Measurements from ENCODE around the gene FHL3. TPM values are rescaled to one million over a fixed set of nuclear protein-coding genes. Genes with fewer than 3 reads are reported as not detected.
"Not testable (repeated sequence)": the region's sequence is repeated elsewhere in the genome, so short reads cannot be mapped to it uniquely, and the experiment has no call there.

The FHL3 gene
- total RNA-seq, 2 experiments from 2014 or later, result 20.0 to 20.5 TPM

DNA sequence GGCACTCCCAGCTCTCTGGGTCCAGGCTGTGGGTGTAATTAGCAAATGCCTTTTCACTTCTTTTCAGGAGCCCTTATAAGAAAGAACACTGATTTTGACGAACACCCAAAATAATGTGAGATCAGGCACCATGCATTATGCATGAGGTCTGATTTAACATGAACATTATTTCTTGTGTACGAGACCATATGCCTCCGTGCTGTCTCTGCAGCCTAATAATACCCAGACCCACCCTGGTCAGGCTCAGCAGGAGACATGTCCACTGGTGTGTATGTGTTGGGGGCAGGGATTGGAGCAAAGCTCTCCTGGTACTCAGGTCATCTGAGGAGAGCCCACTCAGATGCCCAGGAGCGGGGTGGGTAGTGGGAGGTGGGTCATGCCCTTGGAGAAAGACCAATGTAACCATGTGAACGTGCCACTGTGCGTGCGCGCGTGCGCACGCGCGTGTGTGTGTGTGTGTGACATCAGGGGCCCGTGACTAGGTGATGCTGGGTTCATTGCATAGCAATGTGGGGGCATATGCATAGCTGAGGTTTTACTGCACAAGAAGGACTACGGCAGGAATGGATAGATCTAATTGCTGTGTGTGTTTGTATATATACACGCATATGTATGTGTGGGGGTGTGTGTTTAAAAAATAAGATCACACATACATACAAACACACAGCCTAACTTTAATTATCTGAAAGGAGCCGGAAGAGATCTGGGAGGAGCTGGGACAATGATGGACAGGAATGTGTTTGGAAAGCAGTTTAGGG, 34.2 kb upstream of the FHL3 start:
- CTCF ChIA-PET, result interaction anchor here (1.1 to 1.9 kb wide), 3 partner anchors 12 to 34 kb away, joined by 3 to 4 read pairs (median 3); partner anchors contain the start of gene FHL3
- POLR2A ChIA-PET, result interaction anchor here (1.1 kb wide), 1 partner anchor 9 kb away, joined by 5 read pairs; no protein-coding TSS in a partner anchor

GRCh38 chr1:38038861-38039260, 33.5 kb upstream of the FHL3 start:
- CTCF ChIA-PET, result interaction anchor here (0.6 to 1.2 kb wide), 3 partner anchors 9 to 149 kb away, joined by 3 read pairs; partner anchors contain the start of gene FHL3
- POLR2A ChIA-PET, result interaction anchor here (1.1 kb wide), 1 partner anchor 8 kb away, joined by 5 read pairs; no protein-coding TSS in a partner anchor

- ChIA-PET POLR2A (no interaction called here), CTCF (interaction anchor here (0.7 to 1.0 kb wide), 3 partner anchors 10 to 446 kb away, joined by 3 to 4 read pairs (median 3); no protein-coding TSS in a partner anchor)
These were observed 32.1 kb upstream of the FHL3 start for GRCh38 chr1:38037221-38037939.

GRCh38 chr1:38034871-38035270, 29.6 kb upstream of the FHL3 start:
- ChIA-PET CTCF (no interaction called here), POLR2A (no interaction called here)

- POLR2A ChIA-PET, result interaction anchor here (0.6 kb wide), 1 partner anchor 11 kb away, joined by 9 read pairs; no protein-coding TSS in a partner anchor
- CTCF ChIA-PET, result not testable (repeated sequence)
These were observed 27.7 kb upstream of the FHL3 start for GRCh38 chr1:38032992-38033391.

- CTCF ChIA-PET, result no interaction called here
These were observed 26.2 kb upstream of the FHL3 start for GRCh38 chr1:38031513-38031866.

GRCh38 chr1:38030596-38031512, 25.5 kb upstream of the FHL3 start:
- CTCF ChIA-PET, result interaction anchor here (0.7 to 1.4 kb wide), 5 partner anchors 8 to 804 kb away, joined by 3 to 4 read pairs (median 3); partner anchors contain the start of gene POU3F1
- POLR2A ChIA-PET, result interaction anchor here (0.6 to 1.8 kb wide), 8 partner anchors 8 to 822 kb away, joined by 3 to 8 read pairs (median 4); partner anchors contain the start of gene POU3F1

More at GRCh38 chr1:38031513-38031866, 26.2 kb upstream of the FHL3 start:
- POLR2A ChIA-PET, result no interaction called here

GRCh38 chr1:38029685-38030511, 24.6 kb upstream of the FHL3 start:
- POLR2A ChIA-PET, result interaction anchor here (0.6 to 1.8 kb wide), 8 partner anchors 9 to 823 kb away, joined by 3 to 8 read pairs (median 4); partner anchors contain the start of gene POU3F1
- CTCF ChIA-PET, result interaction anchor here (0.7 to 2.3 kb wide), 7 partner anchors 9 to 805 kb away, joined by 3 to 10 read pairs (median 3); partner anchors contain the start of genes POU3F1 and SF3A3

GRCh38 chr1:38029081-38029681, 23.9 kb upstream of the FHL3 start:
- CTCF ChIA-PET, result interaction anchor here (1.4 to 4.9 kb wide), 3 partner anchors 16 to 39 kb away, joined by 3 to 19 read pairs (median 10); partner anchors contain the start of genes SF3A3 and UTP11
- POLR2A ChIA-PET, result interaction anchor here (1.2 to 1.8 kb wide), 3 partner anchors 18 to 824 kb away, joined by 4 to 8 read pairs (median 4); partner anchors contain the start of gene POU3F1

- POLR2A ChIA-PET, result interaction anchor here (1.1 to 1.6 kb wide), 2 partner anchors 17 to 19 kb away, joined by 5 read pairs; partner anchors contain the start of gene UTP11
- CTCF ChIA-PET, result interaction anchor here (1.1 to 4.9 kb wide), 6 partner anchors 11 to 42 kb away, joined by 3 to 27 read pairs (median 10); partner anchors contain the start of genes SF3A3 and UTP11
These were observed 23.4 kb upstream of the FHL3 start for GRCh38 chr1:38028671-38029070.

DNA sequence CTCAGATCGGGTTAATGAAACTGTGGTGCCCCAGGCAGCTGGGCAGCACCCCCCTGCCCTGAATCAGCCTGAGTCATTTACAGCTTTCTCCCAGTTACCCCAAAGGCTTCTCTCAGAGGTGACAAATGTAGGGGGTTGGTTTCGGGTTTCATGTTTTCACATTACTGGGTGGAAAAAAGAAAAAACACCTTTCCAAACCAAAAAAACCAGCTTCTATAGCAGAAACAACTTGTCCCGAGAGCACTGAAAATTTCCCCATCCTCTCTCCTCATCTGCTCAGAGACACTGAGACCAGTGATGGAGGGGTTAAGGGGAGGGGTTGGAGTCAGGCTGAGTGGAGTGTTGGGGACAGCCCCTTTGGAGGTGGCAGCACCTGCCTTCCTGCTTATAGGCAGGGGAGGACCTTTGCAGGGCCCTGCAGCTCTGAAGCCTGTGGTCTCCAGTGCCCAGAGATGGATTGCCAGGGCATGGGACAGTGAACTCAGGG, 22.8 kb upstream of the FHL3 start:
- ChIA-PET POLR2A (interaction anchor here (0.6 to 1.6 kb wide), 5 partner anchors 16 to 825 kb away, joined by 4 to 5 read pairs (median 5); partner anchors contain the start of genes SF3A3 and UTP11), CTCF (interaction anchor here (0.6 to 4.9 kb wide), 9 partner anchors 12 to 231 kb away, joined by 3 to 27 read pairs (median 4); partner anchors contain the start of genes SF3A3 and UTP11)

DNA sequence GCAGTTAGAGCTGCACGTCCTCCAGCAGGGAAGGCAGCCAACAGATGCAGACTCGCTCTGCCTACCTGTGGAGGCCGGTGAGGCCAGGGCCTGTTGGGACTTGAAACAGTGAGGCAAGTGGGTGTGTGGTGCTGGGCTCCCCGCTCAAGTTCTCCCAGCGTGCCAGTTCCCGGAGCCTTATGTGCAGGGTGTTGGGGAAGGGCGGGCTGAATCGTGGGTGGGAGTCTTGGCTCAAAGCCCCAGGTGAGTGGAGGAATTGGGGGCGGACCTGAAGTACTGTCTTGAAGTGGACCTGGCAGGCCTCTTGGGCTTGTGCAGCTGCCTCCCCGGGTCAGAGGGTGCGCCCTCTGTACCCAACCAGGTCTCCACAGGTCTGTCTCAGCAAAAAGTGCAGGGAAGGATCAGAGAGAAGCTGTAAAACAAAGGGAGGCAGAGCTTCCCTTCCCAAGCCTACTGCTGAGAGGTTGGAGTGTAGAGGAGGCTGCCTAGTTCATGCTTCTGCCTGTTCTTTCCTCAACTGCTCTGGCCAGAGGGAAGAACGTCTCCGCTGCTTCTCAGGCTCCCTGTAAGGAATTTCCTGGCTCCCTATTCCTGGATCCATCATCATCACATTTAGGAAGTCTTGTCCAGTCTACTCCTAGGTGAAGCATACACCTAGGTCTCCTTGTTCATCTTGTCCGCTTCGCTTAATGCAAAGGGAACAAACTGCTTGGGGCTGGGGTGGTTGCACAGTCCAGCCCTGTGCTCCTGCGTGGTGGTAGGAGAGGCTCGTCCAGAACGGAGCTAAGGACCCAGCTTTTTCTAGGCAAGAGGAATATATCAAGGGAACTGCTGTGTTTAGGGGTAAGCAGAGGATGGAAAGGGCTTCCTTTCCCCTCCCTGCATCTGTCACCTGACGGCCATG, 22.1 kb upstream of the FHL3 start:
- ChIA-PET CTCF (interaction anchor here (0.6 to 4.9 kb wide), 15 partner anchors 10 to 230 kb away, joined by 3 to 27 read pairs (median 3); partner anchors contain the start of genes SF3A3 and UTP11), POLR2A (interaction anchor here (0.6 to 1.6 kb wide), 5 partner anchors 16 to 826 kb away, joined by 4 to 5 read pairs (median 5); partner anchors contain the start of genes SF3A3 and UTP11)

DNA sequence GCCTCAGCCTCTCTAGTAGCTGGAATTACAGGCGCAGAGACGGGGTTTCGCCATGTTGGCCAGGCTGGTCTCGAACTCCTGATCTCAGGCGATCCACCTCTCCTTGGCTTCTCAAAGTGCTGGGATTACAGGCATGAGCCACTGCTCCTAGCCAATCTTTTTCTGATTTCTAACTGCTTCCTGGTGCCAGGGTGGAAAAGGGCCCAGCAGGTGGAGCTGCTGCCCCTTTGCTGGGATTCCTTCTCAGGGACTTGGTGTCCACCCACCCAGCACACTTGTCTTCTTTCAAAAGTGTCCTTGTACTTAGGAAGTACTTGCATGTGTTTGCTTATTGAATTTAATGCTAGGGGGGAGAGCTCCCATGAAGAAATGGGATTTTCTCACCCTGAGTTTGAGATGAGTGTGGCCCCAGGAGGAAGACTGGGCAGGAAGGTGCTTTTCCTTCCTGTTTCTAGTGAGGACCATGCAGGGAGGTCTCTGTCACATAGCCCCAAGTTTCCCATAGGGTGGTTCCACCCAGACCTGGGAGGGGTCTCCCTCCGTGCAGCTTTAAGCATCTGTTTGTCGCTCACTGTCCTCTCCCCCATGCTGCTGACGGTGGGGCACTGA, 21.4 kb upstream of the FHL3 start:
- POLR2A ChIA-PET, result interaction anchor here (0.6 to 1.5 kb wide), 4 partner anchors 13 to 45 kb away, joined by 3 to 5 read pairs (median 4); partner anchors contain the start of gene SF3A3
- CTCF ChIA-PET, result interaction anchor here (0.7 to 4.9 kb wide), 10 partner anchors 10 to 186 kb away, joined by 3 to 27 read pairs (median 3); partner anchors contain the start of gene UTP11

GRCh38 chr1:38025664-38026063, 20.4 kb upstream of the FHL3 start:
- CTCF ChIA-PET, result interaction anchor here (4.9 kb wide), 2 partner anchors 12 to 46 kb away, joined by 19 to 27 read pairs; partner anchors contain the start of gene UTP11
- POLR2A ChIA-PET, result interaction anchor here (0.6 to 1.0 kb wide), 2 partner anchors 12 to 93 kb away, joined by 4 to 13 read pairs; no protein-coding TSS in a partner anchor

- POLR2A ChIA-PET, result interaction anchor here (0.5 to 0.6 kb wide), 2 partner anchors 93 to 523 kb away, joined by 6 to 13 read pairs; no protein-coding TSS in a partner anchor
These were observed 19.9 kb upstream of the FHL3 start for GRCh38 chr1:38025233-38025632.

More at GRCh38 chr1:38025233-38025632, 19.9 kb upstream of the FHL3 start:
- CTCF ChIA-PET, result interaction anchor here (0.6 to 4.9 kb wide), 3 partner anchors 12 to 93 kb away, joined by 3 to 27 read pairs (median 19); partner anchors contain the start of gene UTP11
